ENCODE results near the gene ANKS1A. TPM values are rescaled to one million over a fixed set of nuclear protein-coding genes. Genes with fewer than 3 reads are reported as not detected.

ANKS1A gene
- total and polyA plus RNA-seq, 4 experiments from 2014 or later = 1.2 to 15.6 (median 9.4) TPM

- no peak overlapping the region for H3K27ac ChIP-seq (ENCODE audit: low read depth, low read length)
- no peak overlapping the region for H3K4me3 Mint-ChIP-seq
- H3K9me3 Mint-ChIP-seq = no peaks in the 10 kb centered on the region
- DNase-seq = no peak
- H3K27me3 Mint-ChIP-seq = no peaks in the 10 kb centered on the region
- no peaks in the 10 kb centered on the region for H3K36me3 ChIP-seq (ENCODE audit: insufficient read depth, low read length)
- H3K4me3 ChIP-seq (ENCODE audit: low read length in 2 of 2) = no peak overlapping the region
- intact Hi-C loops (cut with micrococcal nuclease) = no loop called here
- peaks cover 17 to 33% of the 10 kb centered on the region in 2 donors for H3K36me3 Mint-ChIP-seq
- no peaks in the 10 kb centered on the region for H3K4me1 Mint-ChIP-seq
- ChIA-PET POLR2A (ENCODE audit: partially characterized antibody) (no interaction called here), CTCF (ENCODE audit: partially characterized antibody) (no interaction called here)
- H3K27me3 ChIP-seq (ENCODE audit: insufficient read depth, low read length) = no peaks in the 10 kb centered on the region
- H3K27ac Mint-ChIP-seq = no peak overlapping the region
- H3K9me3 ChIP-seq (ENCODE audit: control insufficient read depth in 1 of 2, low read length in 2 of 2) = no peaks in the 10 kb centered on the region
- no peaks in the 10 kb centered on the region for H3K4me1 ChIP-seq (ENCODE audit: insufficient read depth, low read length)
Observed at GRCh38 chr6:35033683-35034082, 144.6 kb downstream of the ANKS1A start.

- H3K27ac ChIP-seq (ENCODE audit: low read depth, low read length) = no peak overlapping the region
- ChIA-PET CTCF (ENCODE audit: partially characterized antibody) (no interaction called here), POLR2A (ENCODE audit: partially characterized antibody) (no interaction called here)
- Mint-ChIP-seq H3K9me3 (no peaks in the 10 kb centered on the region), H3K36me3 (peaks cover 17 to 33% of the 10 kb centered on the region in 2 donors), H3K4me3 (no peak overlapping the region), H3K4me1 (no peaks in the 10 kb centered on the region), H3K27me3 (no peaks in the 10 kb centered on the region), H3K27ac (peak overlapping the region in 2 of 7 donors; percentile 35 to 44)
- no peak overlapping the region for H3K4me3 ChIP-seq (ENCODE audit: low read length in 2 of 2)
- H3K9me3 ChIP-seq (ENCODE audit: control insufficient read depth in 1 of 2, low read length in 2 of 2) = no peaks in the 10 kb centered on the region
- H3K4me1 ChIP-seq (ENCODE audit: insufficient read depth, low read length) = no peaks in the 10 kb centered on the region
- no peak for DNase-seq
- intact Hi-C loops (cut with micrococcal nuclease) = no loop called here
- no peaks in the 10 kb centered on the region for H3K27me3 ChIP-seq (ENCODE audit: insufficient read depth, low read length)
- no peaks in the 10 kb centered on the region for H3K36me3 ChIP-seq (ENCODE audit: insufficient read depth, low read length)
Observed at GRCh38 chr6:35034411-35035191, 145.5 kb downstream of the ANKS1A start.

- no peak for DNase-seq
- no peaks in the 10 kb centered on the region for H3K4me1 Mint-ChIP-seq
- Histone ChIP-seq H3K27me3 (ENCODE audit: insufficient read depth, low read length) (no peaks in the 10 kb centered on the region), H3K4me3 (ENCODE audit: low read length in 2 of 2) (no peak overlapping the region), H3K36me3 (ENCODE audit: insufficient read depth, low read length) (no peaks in the 10 kb centered on the region), H3K9me3 (ENCODE audit: control insufficient read depth in 1 of 2, low read length in 2 of 2) (no peaks in the 10 kb centered on the region), H3K4me1 (ENCODE audit: insufficient read depth, low read length) (no peaks in the 10 kb centered on the region), H3K27ac (ENCODE audit: low read depth, low read length) (no peak overlapping the region)
- H3K4me3 Mint-ChIP-seq = no peak overlapping the region
- POLR2A ChIA-PET (ENCODE audit: partially characterized antibody) = no interaction called here
- H3K9me3 Mint-ChIP-seq = no peaks in the 10 kb centered on the region
- peaks cover 20 to 31% of the 10 kb centered on the region in 2 donors for H3K36me3 Mint-ChIP-seq
- H3K27ac Mint-ChIP-seq = no peak overlapping the region
- intact Hi-C loops (cut with micrococcal nuclease) = no loop called here
- H3K27me3 Mint-ChIP-seq = no peaks in the 10 kb centered on the region
- CTCF ChIA-PET (ENCODE audit: partially characterized antibody) = no interaction called here
Observed at GRCh38 chr6:35035481-35036030, 146.5 kb downstream of the ANKS1A start.

GRCh38 chr6:35036059-35036827 is 147.2 kb downstream of the ANKS1A start:
- intact Hi-C loops (cut with micrococcal nuclease) = no loop called here
- no peaks in the 10 kb centered on the region for H3K36me3 ChIP-seq (ENCODE audit: insufficient read depth, low read length)
- H3K27me3 Mint-ChIP-seq = no peaks in the 10 kb centered on the region
- H3K27me3 ChIP-seq (ENCODE audit: insufficient read depth, low read length) = no peaks in the 10 kb centered on the region
- CTCF ChIA-PET (ENCODE audit: partially characterized antibody) = no interaction called here
- H3K4me3 Mint-ChIP-seq = peak overlapping the region in 1 of 8 donors; percentile 23
- H3K9me3 Mint-ChIP-seq = no peaks in the 10 kb centered on the region
- DNase-seq = no peak
- no peak overlapping the region for H3K27ac Mint-ChIP-seq
- H3K4me1 ChIP-seq (ENCODE audit: insufficient read depth, low read length) = no peaks in the 10 kb centered on the region
- POLR2A ChIA-PET (ENCODE audit: partially characterized antibody) = no interaction called here
- H3K4me3 ChIP-seq (ENCODE audit: low read length in 2 of 2) = no peak overlapping the region
- H3K4me1 Mint-ChIP-seq = no peaks in the 10 kb centered on the region
- H3K27ac ChIP-seq (ENCODE audit: low read depth, low read length) = no peak overlapping the region
- H3K36me3 Mint-ChIP-seq = peaks cover 17 to 32% of the 10 kb centered on the region in 2 donors
- no peaks in the 10 kb centered on the region for H3K9me3 ChIP-seq (ENCODE audit: control insufficient read depth in 1 of 2, low read length in 2 of 2)

GRCh38 chr6:35036828-35037663 is 148.0 kb downstream of the ANKS1A start:
- Histone ChIP-seq H3K9me3 (ENCODE audit: control insufficient read depth in 1 of 2, low read length in 2 of 2) (no peaks in the 10 kb centered on the region), H3K27ac (ENCODE audit: low read depth, low read length) (no peak overlapping the region), H3K36me3 (ENCODE audit: insufficient read depth, low read length) (no peaks in the 10 kb centered on the region), H3K27me3 (ENCODE audit: insufficient read depth, low read length) (no peaks in the 10 kb centered on the region), H3K4me3 (ENCODE audit: low read length in 2 of 2) (no peak overlapping the region), H3K4me1 (ENCODE audit: insufficient read depth, low read length) (no peaks in the 10 kb centered on the region)
- H3K9me3 Mint-ChIP-seq = no peaks in the 10 kb centered on the region
- intact Hi-C loops (cut with micrococcal nuclease) = no loop called here
- ChIA-PET POLR2A (ENCODE audit: partially characterized antibody) (no interaction called here), CTCF (ENCODE audit: partially characterized antibody) (no interaction called here)
- no peaks in the 10 kb centered on the region for H3K4me1 Mint-ChIP-seq
- no peak for DNase-seq
- no peaks in the 10 kb centered on the region for H3K27me3 Mint-ChIP-seq
- no peak overlapping the region for H3K27ac Mint-ChIP-seq
- H3K36me3 Mint-ChIP-seq = peaks cover 17 to 33% of the 10 kb centered on the region in 2 donors
- H3K4me3 Mint-ChIP-seq = no peak overlapping the region

GRCh38 chr6:35037664-35038038 is 148.6 kb downstream of the ANKS1A start:
- Mint-ChIP-seq H3K9me3 (no peaks in the 10 kb centered on the region), H3K27ac (no peak overlapping the region), H3K4me1 (no peaks in the 10 kb centered on the region), H3K27me3 (no peaks in the 10 kb centered on the region), H3K4me3 (no peak overlapping the region), H3K36me3 (peaks cover 17 to 31% of the 10 kb centered on the region in 2 donors)
- no peaks in the 10 kb centered on the region for H3K4me1 ChIP-seq (ENCODE audit: insufficient read depth, low read length)
- intact Hi-C loops (cut with micrococcal nuclease) = no loop called here
- ChIA-PET POLR2A (ENCODE audit: partially characterized antibody) (no interaction called here), CTCF (ENCODE audit: partially characterized antibody) (no interaction called here)
- no peak overlapping the region for H3K27ac ChIP-seq (ENCODE audit: low read depth, low read length)
- H3K9me3 ChIP-seq (ENCODE audit: control insufficient read depth in 1 of 2, low read length in 2 of 2) = no peaks in the 10 kb centered on the region
- no peaks in the 10 kb centered on the region for H3K27me3 ChIP-seq (ENCODE audit: insufficient read depth, low read length)
- no peak for DNase-seq
- no peaks in the 10 kb centered on the region for H3K36me3 ChIP-seq (ENCODE audit: insufficient read depth, low read length)
- H3K4me3 ChIP-seq (ENCODE audit: low read length in 2 of 2) = no peak overlapping the region

- no peaks in the 10 kb centered on the region for H3K27me3 ChIP-seq (ENCODE audit: insufficient read depth, low read length)
- intact Hi-C loops (cut with micrococcal nuclease) = no loop called here
- H3K27ac ChIP-seq (ENCODE audit: low read depth, low read length) = no peak overlapping the region
- Mint-ChIP-seq H3K36me3 (peaks cover 17 to 31% of the 10 kb centered on the region in 2 donors), H3K27me3 (no peaks in the 10 kb centered on the region), H3K4me3 (no peak overlapping the region), H3K4me1 (no peaks in the 10 kb centered on the region), H3K9me3 (no peaks in the 10 kb centered on the region), H3K27ac (no peak overlapping the region)
- DNase-seq = no peak
- CTCF ChIA-PET (ENCODE audit: partially characterized antibody) = no interaction called here
- no peaks in the 10 kb centered on the region for H3K36me3 ChIP-seq (ENCODE audit: insufficient read depth, low read length)
- H3K4me1 ChIP-seq (ENCODE audit: insufficient read depth, low read length) = no peaks in the 10 kb centered on the region
- POLR2A ChIA-PET (ENCODE audit: partially characterized antibody) = no interaction called here
- no peaks in the 10 kb centered on the region for H3K9me3 ChIP-seq (ENCODE audit: control insufficient read depth in 1 of 2, low read length in 2 of 2)
- H3K4me3 ChIP-seq (ENCODE audit: low read length in 2 of 2) = no peak overlapping the region
Observed at GRCh38 chr6:35038076-35038475, 149.0 kb downstream of the ANKS1A start.

Measured in CD4-positive, alpha-beta memory T cell (primary cell).